HepG2 (cell line): ENCODE results near the gene CCDC77. TPM values are rescaled to one million over a fixed set of nuclear protein-coding genes. Genes with fewer than 3 reads are reported as not detected.

ENCODE experiments used
- ATAC-seq: fragments of 200-7000 bp; cut with Tn5 transposase; 3 replicates; pipeline ENCODE4 v1.9.1; 2020; ENCODE audit warnings: mild to moderate bottlenecking, moderate library complexity
- BruUV-seq: library from RNA; stranded (reverse); fragments of 400-500 nt; replicated peaks from 2 replicates; lab custom pipeline; 2021; lab: Mats Ljungman, UMichigan
- CTCF ChIA-PET: fragments of 300-600 bp; formaldehyde crosslinking; extraction: SDS; loops from one replicate; lab custom pipeline; 2021; ENCODE audit warnings: low total read pairs, inconsistent platforms, low intra/inter-chr PET ratio; lab: Yijun Ruan, JAX
- POLR2A ChIA-PET: fragments of 350-600 bp; sonication (Branson Sonifier 250); formaldehyde crosslinking; loops from one replicate; lab custom pipeline; 2020; ENCODE audit warnings: antibody characterized with exemption, inconsistent platforms; lab: Yijun Ruan, JAX
- DNase-seq: peaks from one replicate; pipeline ENCODE4 v3.0.0-alpha.2; 2015; ENCODE audit warnings: low spot score
- FAIRE-seq: peaks from 3 replicates; lab custom pipeline; 2011; peaks lifted over from hg19 to GRCh38; lab: Jason Lieb, UNC
- H2AFZ ChIP-seq: one replicate; pipeline ENCODE4 v1.6.1; 2011; ENCODE audit warnings: low read length, inconsistent platforms
- H3K27ac ChIP-seq: fragments of 300-600 bp; 3 replicates; pipeline ENCODE4 v1.8.0; 2011; ENCODE audit warnings: mixed run types, mild to moderate bottlenecking, mixed read lengths, low read length, inconsistent platforms; ENCODE audit not compliant: insufficient read depth; ENCODE audit errors: extremely low read length
- H3K27me3 ChIP-seq, 2 experiments: fragments of 200-600 bp in 1 of 2; 2 replicates in 1 of 2; 3 replicates in 1 of 2; pipeline versions ENCODE4 v1.6.0 to v1.8.0; 2011; ENCODE audit warnings: low read length in 2 of 2, mild to moderate bottlenecking in 2 of 2, moderate library complexity in 2 of 2, inconsistent platforms in 1 of 2; ENCODE audit not compliant: insufficient read depth in 2 of 2, control insufficient read depth in 1 of 2
- H3K36me3 ChIP-seq, 2 experiments: fragments of 200-600 bp in 1 of 2; replicated peaks in 1 of 2; 2 replicates in 1 of 2; 3 replicates in 1 of 2; pipeline versions ENCODE4 v1.5.1 to v1.8.0; 2011; ENCODE audit warnings: low read length in 2 of 2, inconsistent platforms in 1 of 2; ENCODE audit not compliant: insufficient read depth in 2 of 2, control insufficient read depth in 1 of 2
- H3K4me1 ChIP-seq: 2 replicates; pipeline ENCODE4 v1.5.1; 2012; ENCODE audit warnings: low read length, inconsistent platforms; ENCODE audit not compliant: insufficient read depth
- H3K4me2 ChIP-seq: 2 replicates; pipeline ENCODE4 v1.6.0; 2011; ENCODE audit warnings: low read depth, low read length, inconsistent platforms
- H3K4me3 ChIP-seq, 3 experiments: fragments of 200-600 bp in 1 of 3; sonication (generic), shearing (Covaris generic) in 1 of 3; replicated peaks in 1 of 3; 2 replicates each; pipeline ENCODE4 v1.5.1; 2011 to 2016; ENCODE audit warnings: low read length in 3 of 3, inconsistent platforms in 2 of 3, low read depth in 2 of 3, mild to moderate bottlenecking in 2 of 3, control low read depth in 1 of 3, mixed read lengths in 1 of 3; ENCODE audit not compliant: insufficient read depth in 1 of 3
- H3K79me2 ChIP-seq: one replicate; pipeline ENCODE4 v1.6.1; 2011; ENCODE audit warnings: low read length, inconsistent platforms; ENCODE audit not compliant: insufficient read depth
- H3K9ac ChIP-seq: 2 replicates; pipeline ENCODE4 v1.6.0; 2011; ENCODE audit warnings: mild to moderate bottlenecking, low read depth, low read length, inconsistent platforms; ENCODE audit not compliant: insufficient read depth
- H3K9me3 ChIP-seq: 2 replicates; pipeline ENCODE4 v1.5.1; 2012; ENCODE audit warnings: mild to moderate bottlenecking, low read length
- H4K20me1 ChIP-seq: 2 replicates; pipeline ENCODE4 v1.6.0; 2011; ENCODE audit warnings: inconsistent platforms, mild to moderate bottlenecking, low read length, moderate library complexity; ENCODE audit not compliant: insufficient read depth
- GABPB1 ChIP-seq: IDR thresholded peaks from 2 replicates; pipeline ENCODE4 v1.6.1; 2016; ENCODE audit warnings: mild to moderate bottlenecking, missing genetic modification reagents, moderate library complexity, missing compliant biosample characterization
- HMG20A ChIP-seq: IDR thresholded peaks from 2 replicates; pipeline ENCODE4 v1.6.1; 2016; ENCODE audit warnings: borderline replicate concordance
- MYNN ChIP-seq: sonication (generic); formaldehyde crosslinking; IDR thresholded peaks from 2 replicates; pipeline ENCODE4 v1.4.0; 2020; ENCODE audit warnings: mild to moderate bottlenecking, low read depth, missing genetic modification reagents
- POLR2G ChIP-seq: fragments of 200-400 bp; formaldehyde crosslinking; IDR thresholded peaks from 2 replicates; pipeline ENCODE4 v1.6.1; 2018; ENCODE audit warnings: mild to moderate bottlenecking, low read depth, low read length, moderate library complexity
- RBFOX2 ChIP-seq: fragments of 200-400 bp; formaldehyde crosslinking; IDR thresholded peaks from 2 replicates; pipeline ENCODE4 v1.6.1; 2017; ENCODE audit warnings: low read depth, mild to moderate bottlenecking, low read length
- RFXAP ChIP-seq: sonication (generic); formaldehyde crosslinking; IDR thresholded peaks from 2 replicates; pipeline ENCODE4 v1.4.0; 2020; ENCODE audit warnings: missing genetic modification reagents, borderline replicate concordance
- RXRA ChIP-seq: sonication (generic); formaldehyde crosslinking; IDR thresholded peaks from 2 replicates; pipeline ENCODE4 v1.5.1; 2020; ENCODE audit warnings: missing genetic modification reagents
- SRSF4 ChIP-seq: fragments of 200-400 bp; formaldehyde crosslinking; IDR thresholded peaks from one replicate; pipeline ENCODE4 v1.6.1; 2018; ENCODE audit warnings: mild to moderate bottlenecking, low read depth, low read length, moderate library complexity; ENCODE audit not compliant: poor library complexity, severe bottlenecking
- ZNF720 ChIP-seq: sonication (generic); formaldehyde crosslinking; IDR thresholded peaks from 2 replicates; pipeline ENCODE4 v1.4.0; 2020; ENCODE audit warnings: missing genetic modification reagents
- ZNF883 ChIP-seq: sonication (generic); formaldehyde crosslinking; IDR thresholded peaks from 2 replicates; pipeline ENCODE4 v1.5.1; 2020; ENCODE audit warnings: mild to moderate bottlenecking, missing genetic modification reagents; ENCODE audit errors: not compliant biosample characterization
- ZSCAN21 ChIP-seq: sonication (generic); formaldehyde crosslinking; IDR thresholded peaks from 2 replicates; pipeline ENCODE4 v1.8.0; 2022; ENCODE audit warnings: mild to moderate bottlenecking, missing genetic modification reagents, moderate library complexity, borderline replicate concordance
- WGBS: methylation state at CpG from one replicate; pipeline ENCODE4 v1.1.6; 2017; ENCODE audit warnings: low lambda C conversion rate; 5-methylcytosine and 5-hydroxymethylcytosine counted together
- in situ Hi-C: cut with HindIII; loops from 2 replicates; pipeline ENCODE4 v1.10.0; 2017; ENCODE audit warnings: low pct_unique_long_range_greater_than_20kb; ENCODE audit not compliant: extremely low pct_ligation_motif_present
- intact Hi-C: fragments of 100-400 bp; cut with micrococcal nuclease; formaldehyde crosslinking; loops from one replicate; pipeline ENCODE4 v1.10.0; 2022; ENCODE audit not compliant: unreplicated experiment
- polyA plus RNA-seq, 8 experiments: library from polyadenylated mRNA; depleted of rRNA in 3 of 8; stranded (reverse) in 7 of 8; unstranded in 1 of 8; fragments of >200 nt; fragmentation: Illumina TruSeq in 4 of 8; extraction: Trizol in 4 of 8; gene quantifications; 2 replicates each; pipeline versions ENCODE4 v1.2.1 to v1.2.3, GENCODE V29; 2011 to 2016; ENCODE audit warnings: low read depth in 4 of 8, missing spikeins in 1 of 8, mixed read lengths in 1 of 8; ENCODE audit not compliant: insufficient read depth in 1 of 8
- total RNA-seq, 5 experiments: library from RNA; depleted of rRNA; stranded (reverse); fragments of >200 nt; fragmentation: Illumina TruSeq; extraction: Trizol; gene quantifications; 2 replicates each; pipeline ENCODE4 v1.2.3, GENCODE V29; 2016; ENCODE audit warnings: low read depth in 1 of 5
- TF ChIP-seq, protein P1 (sequence below): sonication (generic); formaldehyde crosslinking; conservative IDR thresholded peaks from 2 replicates; pipeline ENCODE4 v1.4.0; 2020; ENCODE audit warnings: missing genetic modification reagents
- TF ChIP-seq, protein P2 (sequence below): sonication (generic); formaldehyde crosslinking; conservative IDR thresholded peaks from 2 replicates; pipeline ENCODE4 v1.4.0; 2020; ENCODE audit warnings: missing genetic modification reagents
- TF ChIP-seq, protein P3 (sequence below): sonication (generic); formaldehyde crosslinking; IDR thresholded peaks from 2 replicates; pipeline ENCODE4 v1.5.0; 2020; ENCODE audit warnings: mild to moderate bottlenecking, low read depth, missing genetic modification reagents, borderline replicate concordance
- TF ChIP-seq, protein P4 (sequence below): sonication (generic); formaldehyde crosslinking; IDR thresholded peaks from 2 replicates; pipeline ENCODE4 v1.4.0; 2020; ENCODE audit warnings: missing genetic modification reagents
- TF ChIP-seq, protein P5 (sequence below): sonication (generic); formaldehyde crosslinking; IDR thresholded peaks from 2 replicates; pipeline ENCODE4 v1.5.0; 2020; ENCODE audit warnings: missing genetic modification reagents

Gene CCDC77
- total and polyA plus RNA-seq, 2 of the 13 experiments (the other 11 are each of a cell fraction or from before 2014, with no cell fraction given), result 6.4 to 16.4 TPM

DNA sequence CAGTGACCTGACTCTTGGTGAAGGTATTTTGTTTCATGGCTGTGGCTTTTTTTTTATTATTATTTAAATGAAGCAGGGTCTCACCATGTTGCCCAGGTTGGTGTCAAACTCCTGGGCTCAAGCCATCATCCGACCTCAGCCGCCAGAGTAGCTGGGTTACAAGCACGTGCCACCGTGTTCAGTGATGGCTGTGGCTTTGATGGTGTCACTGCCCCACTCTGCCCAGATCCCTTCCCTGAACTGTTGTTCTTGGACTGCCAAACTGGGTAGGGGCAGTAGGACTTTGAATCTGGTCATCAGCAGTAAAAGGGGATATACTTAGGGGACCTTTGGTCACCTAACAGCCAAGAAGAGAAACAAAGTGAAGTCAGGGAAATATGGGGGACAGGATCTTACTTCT is 77.7 kb downstream of the CCDC77 start:
- no TSS peak for BruUV-seq
- H2AFZ ChIP-seq, result no peak overlapping the region
- in situ Hi-C loops, result no loop called here
- no peak overlapping the region for H3K4me3 ChIP-seq
- ATAC-seq (no peak), DNase-seq (no peak), FAIRE-seq (no peak)
- 69% methylated on average over 4 of the region's 4 CpGs for WGBS
- H3K4me1 ChIP-seq, result peaks cover 14% of the 10 kb centered on the region
- no peaks in the 10 kb centered on the region for H4K20me1 ChIP-seq
- H3K27me3 ChIP-seq, result no peaks in the 10 kb centered on the region
- no peaks in the 10 kb centered on the region for H3K36me3 ChIP-seq
- CTCF ChIA-PET, result no interaction called here
- no peaks in the 10 kb centered on the region for H3K9me3 ChIP-seq
- no peak overlapping the region for H3K9ac ChIP-seq
- no peak overlapping the region for H3K4me2 ChIP-seq
- intact Hi-C loops, result no loop called here
- no peak overlapping the region for H3K27ac ChIP-seq
- no peaks in the 10 kb centered on the region for H3K79me2 ChIP-seq
- POLR2A ChIA-PET, result no interaction called here
- TF ChIP-seq HMG20A (CRISPR knock-in tag), result no peak
- TF ChIP-seq ZNF720 (CRISPR knock-in tag), result no peak
- no peak for TF ChIP-seq RXRA (CRISPR knock-in tag)
- no peak for TF ChIP-seq ZSCAN21 (CRISPR knock-in tag)
- TF ChIP-seq, protein P1, sequence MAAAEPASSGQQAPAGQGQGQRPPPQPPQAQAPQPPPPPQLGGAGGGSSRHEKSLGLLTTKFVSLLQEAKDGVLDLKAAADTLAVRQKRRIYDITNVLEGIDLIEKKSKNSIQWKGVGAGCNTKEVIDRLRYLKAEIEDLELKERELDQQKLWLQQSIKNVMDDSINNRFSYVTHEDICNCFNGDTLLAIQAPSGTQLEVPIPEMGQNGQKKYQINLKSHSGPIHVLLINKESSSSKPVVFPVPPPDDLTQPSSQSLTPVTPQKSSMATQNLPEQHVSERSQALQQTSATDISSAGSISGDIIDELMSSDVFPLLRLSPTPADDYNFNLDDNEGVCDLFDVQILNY (CRISPR knock-in tag), result no peak
- no peak for TF ChIP-seq POLR2G
- TF ChIP-seq RBFOX2, result no peak
- no peak for TF ChIP-seq ZNF883
- TF ChIP-seq, protein P2, sequence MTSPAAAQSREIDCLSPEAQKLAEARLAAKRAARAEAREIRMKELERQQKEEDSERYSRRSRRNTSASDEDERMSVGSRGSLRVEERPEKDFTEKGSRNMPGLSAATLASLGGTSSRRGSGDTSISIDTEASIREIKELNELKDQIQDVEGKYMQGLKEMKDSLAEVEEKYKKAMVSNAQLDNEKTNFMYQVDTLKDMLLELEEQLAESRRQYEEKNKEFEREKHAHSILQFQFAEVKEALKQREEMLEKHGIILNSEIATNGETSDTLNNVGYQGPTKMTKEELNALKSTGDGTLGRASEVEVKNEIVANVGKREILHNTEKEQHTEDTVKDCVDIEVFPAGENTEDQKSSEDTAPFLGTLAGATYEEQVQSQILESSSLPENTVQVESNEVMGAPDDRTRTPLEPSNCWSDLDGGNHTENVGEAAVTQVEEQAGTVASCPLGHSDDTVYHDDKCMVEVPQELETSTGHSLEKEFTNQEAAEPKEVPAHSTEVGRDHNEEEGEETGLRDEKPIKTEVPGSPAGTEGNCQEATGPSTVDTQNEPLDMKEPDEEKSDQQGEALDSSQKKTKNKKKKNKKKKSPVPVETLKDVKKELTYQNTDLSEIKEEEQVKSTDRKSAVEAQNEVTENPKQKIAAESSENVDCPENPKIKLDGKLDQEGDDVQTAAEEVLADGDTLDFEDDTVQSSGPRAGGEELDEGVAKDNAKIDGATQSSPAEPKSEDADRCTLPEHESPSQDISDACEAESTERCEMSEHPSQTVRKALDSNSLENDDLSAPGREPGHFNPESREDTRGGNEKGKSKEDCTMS (CRISPR knock-in tag), result no peak
- TF ChIP-seq GABPB1 (CRISPR knock-in tag), result no peak
- TF ChIP-seq MYNN (CRISPR knock-in tag), result no peak
- TF ChIP-seq, protein P3, sequence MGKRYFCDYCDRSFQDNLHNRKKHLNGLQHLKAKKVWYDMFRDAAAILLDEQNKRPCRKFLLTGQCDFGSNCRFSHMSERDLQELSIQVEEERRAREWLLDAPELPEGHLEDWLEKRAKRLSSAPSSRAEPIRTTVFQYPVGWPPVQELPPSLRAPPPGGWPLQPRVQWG (CRISPR knock-in tag), result no peak
- TF ChIP-seq, protein P4, sequence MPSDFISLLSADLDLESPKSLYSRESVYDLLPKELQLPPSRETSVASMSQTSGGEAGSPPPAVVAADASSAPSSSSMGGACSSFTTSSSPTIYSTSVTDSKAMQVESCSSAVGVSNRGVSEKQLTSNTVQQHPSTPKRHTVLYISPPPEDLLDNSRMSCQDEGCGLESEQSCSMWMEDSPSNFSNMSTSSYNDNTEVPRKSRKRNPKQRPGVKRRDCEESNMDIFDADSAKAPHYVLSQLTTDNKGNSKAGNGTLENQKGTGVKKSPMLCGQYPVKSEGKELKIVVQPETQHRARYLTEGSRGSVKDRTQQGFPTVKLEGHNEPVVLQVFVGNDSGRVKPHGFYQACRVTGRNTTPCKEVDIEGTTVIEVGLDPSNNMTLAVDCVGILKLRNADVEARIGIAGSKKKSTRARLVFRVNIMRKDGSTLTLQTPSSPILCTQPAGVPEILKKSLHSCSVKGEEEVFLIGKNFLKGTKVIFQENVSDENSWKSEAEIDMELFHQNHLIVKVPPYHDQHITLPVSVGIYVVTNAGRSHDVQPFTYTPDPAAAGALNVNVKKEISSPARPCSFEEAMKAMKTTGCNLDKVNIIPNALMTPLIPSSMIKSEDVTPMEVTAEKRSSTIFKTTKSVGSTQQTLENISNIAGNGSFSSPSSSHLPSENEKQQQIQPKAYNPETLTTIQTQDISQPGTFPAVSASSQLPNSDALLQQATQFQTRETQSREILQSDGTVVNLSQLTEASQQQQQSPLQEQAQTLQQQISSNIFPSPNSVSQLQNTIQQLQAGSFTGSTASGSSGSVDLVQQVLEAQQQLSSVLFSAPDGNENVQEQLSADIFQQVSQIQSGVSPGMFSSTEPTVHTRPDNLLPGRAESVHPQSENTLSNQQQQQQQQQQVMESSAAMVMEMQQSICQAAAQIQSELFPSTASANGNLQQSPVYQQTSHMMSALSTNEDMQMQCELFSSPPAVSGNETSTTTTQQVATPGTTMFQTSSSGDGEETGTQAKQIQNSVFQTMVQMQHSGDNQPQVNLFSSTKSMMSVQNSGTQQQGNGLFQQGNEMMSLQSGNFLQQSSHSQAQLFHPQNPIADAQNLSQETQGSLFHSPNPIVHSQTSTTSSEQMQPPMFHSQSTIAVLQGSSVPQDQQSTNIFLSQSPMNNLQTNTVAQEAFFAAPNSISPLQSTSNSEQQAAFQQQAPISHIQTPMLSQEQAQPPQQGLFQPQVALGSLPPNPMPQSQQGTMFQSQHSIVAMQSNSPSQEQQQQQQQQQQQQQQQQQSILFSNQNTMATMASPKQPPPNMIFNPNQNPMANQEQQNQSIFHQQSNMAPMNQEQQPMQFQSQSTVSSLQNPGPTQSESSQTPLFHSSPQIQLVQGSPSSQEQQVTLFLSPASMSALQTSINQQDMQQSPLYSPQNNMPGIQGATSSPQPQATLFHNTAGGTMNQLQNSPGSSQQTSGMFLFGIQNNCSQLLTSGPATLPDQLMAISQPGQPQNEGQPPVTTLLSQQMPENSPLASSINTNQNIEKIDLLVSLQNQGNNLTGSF (CRISPR knock-in tag), result no peak
- no peak for TF ChIP-seq SRSF4
- TF ChIP-seq RFXAP (CRISPR knock-in tag), result no peak
- TF ChIP-seq, protein P5, sequence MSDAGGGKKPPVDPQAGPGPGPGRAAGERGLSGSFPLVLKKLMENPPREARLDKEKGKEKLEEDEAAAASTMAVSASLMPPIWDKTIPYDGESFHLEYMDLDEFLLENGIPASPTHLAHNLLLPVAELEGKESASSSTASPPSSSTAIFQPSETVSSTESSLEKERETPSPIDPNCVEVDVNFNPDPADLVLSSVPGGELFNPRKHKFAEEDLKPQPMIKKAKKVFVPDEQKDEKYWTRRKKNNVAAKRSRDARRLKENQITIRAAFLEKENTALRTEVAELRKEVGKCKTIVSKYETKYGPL, result no peak
